ENCODE results near the gene TCF12.

- no peak for TF ChIP-seq CTCF (IDR thresholded peaks at IDR 0.05; ENCODE audit: control extremely low read depth in 1 of 3, insufficient read depth in 1 of 3, low read depth in 1 of 3, low read length in 3 of 3)
- TF ChIP-seq KDM1A (IDR thresholded peaks at IDR 0.05; ENCODE audit: borderline replicate concordance, low read length): no peak
- no peak for TF ChIP-seq CTBP2 (IDR thresholded peaks at IDR 0.05; ENCODE audit: borderline replicate concordance, insufficient read depth, insufficient read length, low read length)
These were observed 142.8 kb downstream of the TCF12 start for GRCh38 chr15:57061281-57061680.
